ENCODE results near the gene FOXO4.

Gene FOXO4

GRCh38 chrX:71143508-71143907, 47.9 kb downstream of the FOXO4 start:
- TF ChIP-seq RAD21 (IDR thresholded peaks at IDR 0.05; ENCODE audit: low read depth) (no peak), CREB1 (IDR thresholded peaks at IDR 0.05; ENCODE audit: low read depth) (no peak), MAX (IDR thresholded peaks at IDR 0.05) (no peak)

GRCh38 chrX:71144651-71145050, 49.0 kb downstream of the FOXO4 start, which contains the start of gene NLGN3:
TSS of gene NLGN3 (plus strand) at chrX:71144841. CDS start at chrX:71147750, 2,909 bp downstream.
- TF ChIP-seq TEAD4 (IDR thresholded peaks at IDR 0.05) = no peak
- TF ChIP-seq, protein P1, sequence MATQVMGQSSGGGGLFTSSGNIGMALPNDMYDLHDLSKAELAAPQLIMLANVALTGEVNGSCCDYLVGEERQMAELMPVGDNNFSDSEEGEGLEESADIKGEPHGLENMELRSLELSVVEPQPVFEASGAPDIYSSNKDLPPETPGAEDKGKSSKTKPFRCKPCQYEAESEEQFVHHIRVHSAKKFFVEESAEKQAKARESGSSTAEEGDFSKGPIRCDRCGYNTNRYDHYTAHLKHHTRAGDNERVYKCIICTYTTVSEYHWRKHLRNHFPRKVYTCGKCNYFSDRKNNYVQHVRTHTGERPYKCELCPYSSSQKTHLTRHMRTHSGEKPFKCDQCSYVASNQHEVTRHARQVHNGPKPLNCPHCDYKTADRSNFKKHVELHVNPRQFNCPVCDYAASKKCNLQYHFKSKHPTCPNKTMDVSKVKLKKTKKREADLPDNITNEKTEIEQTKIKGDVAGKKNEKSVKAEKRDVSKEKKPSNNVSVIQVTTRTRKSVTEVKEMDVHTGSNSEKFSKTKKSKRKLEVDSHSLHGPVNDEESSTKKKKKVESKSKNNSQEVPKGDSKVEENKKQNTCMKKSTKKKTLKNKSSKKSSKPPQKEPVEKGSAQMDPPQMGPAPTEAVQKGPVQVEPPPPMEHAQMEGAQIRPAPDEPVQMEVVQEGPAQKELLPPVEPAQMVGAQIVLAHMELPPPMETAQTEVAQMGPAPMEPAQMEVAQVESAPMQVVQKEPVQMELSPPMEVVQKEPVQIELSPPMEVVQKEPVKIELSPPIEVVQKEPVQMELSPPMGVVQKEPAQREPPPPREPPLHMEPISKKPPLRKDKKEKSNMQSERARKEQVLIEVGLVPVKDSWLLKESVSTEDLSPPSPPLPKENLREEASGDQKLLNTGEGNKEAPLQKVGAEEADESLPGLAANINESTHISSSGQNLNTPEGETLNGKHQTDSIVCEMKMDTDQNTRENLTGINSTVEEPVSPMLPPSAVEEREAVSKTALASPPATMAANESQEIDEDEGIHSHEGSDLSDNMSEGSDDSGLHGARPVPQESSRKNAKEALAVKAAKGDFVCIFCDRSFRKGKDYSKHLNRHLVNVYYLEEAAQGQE (IDR thresholded peaks at IDR 0.05; ENCODE audit: low read depth) = no peak
- TF ChIP-seq NFIC (IDR thresholded peaks at IDR 0.05) = no peak
- TF ChIP-seq, protein P2, sequence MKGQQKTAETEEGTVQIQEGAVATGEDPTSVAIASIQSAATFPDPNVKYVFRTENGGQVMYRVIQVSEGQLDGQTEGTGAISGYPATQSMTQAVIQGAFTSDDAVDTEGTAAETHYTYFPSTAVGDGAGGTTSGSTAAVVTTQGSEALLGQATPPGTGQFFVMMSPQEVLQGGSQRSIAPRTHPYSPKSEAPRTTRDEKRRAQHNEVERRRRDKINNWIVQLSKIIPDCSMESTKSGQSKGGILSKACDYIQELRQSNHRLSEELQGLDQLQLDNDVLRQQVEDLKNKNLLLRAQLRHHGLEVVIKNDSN (IDR thresholded peaks at IDR 0.05) = no peak
- TF ChIP-seq EGR1 (IDR thresholded peaks at IDR 0.05) = no peak
- TF ChIP-seq EP300 (IDR thresholded peaks at IDR 0.05; ENCODE audit: borderline replicate concordance) = no peak
- no peak for TF ChIP-seq YY1 (IDR thresholded peaks at IDR 0.05; ENCODE audit: low read depth)
- TF ChIP-seq TCF12 (IDR thresholded peaks at IDR 0.05; ENCODE audit: low read depth) = no peak
- no peak for TF ChIP-seq RAD21 (IDR thresholded peaks at IDR 0.05; ENCODE audit: low read depth)
- TF ChIP-seq MAX (IDR thresholded peaks at IDR 0.05) = no peak
- no peak for TF ChIP-seq CREB1 (IDR thresholded peaks at IDR 0.05; ENCODE audit: low read depth)
- no peak for TF ChIP-seq TAF1 (IDR thresholded peaks at IDR 0.05; ENCODE audit: low read depth)
- TF ChIP-seq FOXM1 (IDR thresholded peaks at IDR 0.05; ENCODE audit: borderline replicate concordance, low read depth) = no peak
- no peak for TF ChIP-seq CEBPB (IDR thresholded peaks at IDR 0.05)

- TF ChIP-seq CEBPB (IDR thresholded peaks at IDR 0.05) (no peak), NFIC (IDR thresholded peaks at IDR 0.05) (no peak), TEAD4 (IDR thresholded peaks at IDR 0.05) (no peak), TCF12 (IDR thresholded peaks at IDR 0.05; ENCODE audit: low read depth) (no peak), MAX (IDR thresholded peaks at IDR 0.05) (no peak), EP300 (IDR thresholded peaks at IDR 0.05; ENCODE audit: borderline replicate concordance) (no peak), RAD21 (IDR thresholded peaks at IDR 0.05; ENCODE audit: low read depth) (no peak), YY1 (IDR thresholded peaks at IDR 0.05; ENCODE audit: low read depth) (no peak)
- TF ChIP-seq, protein P1 (IDR thresholded peaks at IDR 0.05; ENCODE audit: low read depth) = no peak
Observed at GRCh38 chrX:71147496-71148277, 52.0 kb downstream of the FOXO4 start.

DNA sequence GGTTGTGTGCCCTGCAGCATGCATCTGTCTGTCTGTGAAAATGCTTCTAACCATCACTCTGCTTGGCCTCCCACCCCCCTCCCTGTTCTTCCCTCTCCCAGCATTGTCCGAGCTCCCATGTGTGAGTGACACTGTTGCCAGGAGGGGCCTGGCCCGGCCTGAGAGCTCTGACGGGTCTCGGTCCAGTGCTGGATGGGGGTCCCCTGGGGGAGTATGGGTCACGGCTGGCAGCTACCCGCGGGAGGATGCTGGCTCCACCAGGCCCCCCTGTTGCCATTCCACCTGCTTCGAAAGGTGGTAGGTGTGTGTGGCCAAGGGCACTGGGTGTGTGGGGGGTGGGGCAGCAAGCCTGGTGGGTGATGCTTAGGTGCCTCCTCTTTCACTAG, 52.6 kb downstream of the FOXO4 start:
- no peak for TF ChIP-seq MAX (IDR thresholded peaks at IDR 0.05)
- no peak for TF ChIP-seq RAD21 (IDR thresholded peaks at IDR 0.05; ENCODE audit: low read depth)
- TF ChIP-seq EP300 (IDR thresholded peaks at IDR 0.05; ENCODE audit: borderline replicate concordance) = no peak

- no peak for TF ChIP-seq RAD21 (IDR thresholded peaks at IDR 0.05; ENCODE audit: low read depth)
- TF ChIP-seq EGR1 (IDR thresholded peaks at IDR 0.05) = no peak
- no peak for TF ChIP-seq YY1 (IDR thresholded peaks at IDR 0.05; ENCODE audit: low read depth)
- no peak for TF ChIP-seq CREB1 (IDR thresholded peaks at IDR 0.05; ENCODE audit: low read depth)
- TF ChIP-seq, protein P2 (IDR thresholded peaks at IDR 0.05) = no peak
- no peak for TF ChIP-seq NFIC (IDR thresholded peaks at IDR 0.05)
- TF ChIP-seq MAX (IDR thresholded peaks at IDR 0.05) = no peak
- no peak for TF ChIP-seq TEAD4 (IDR thresholded peaks at IDR 0.05)
- TF ChIP-seq, protein P1 (IDR thresholded peaks at IDR 0.05; ENCODE audit: low read depth) = no peak
- no peak for TF ChIP-seq EP300 (IDR thresholded peaks at IDR 0.05; ENCODE audit: borderline replicate concordance)
- no peak for TF ChIP-seq TAF1 (IDR thresholded peaks at IDR 0.05; ENCODE audit: low read depth)
- TF ChIP-seq CEBPB (IDR thresholded peaks at IDR 0.05) = no peak
- no peak for TF ChIP-seq FOXM1 (IDR thresholded peaks at IDR 0.05; ENCODE audit: borderline replicate concordance, low read depth)
- TF ChIP-seq ZBTB7A (IDR thresholded peaks at IDR 0.05; ENCODE audit: low read depth) = no peak
- TF ChIP-seq TCF12 (IDR thresholded peaks at IDR 0.05; ENCODE audit: low read depth) = no peak
Observed at GRCh38 chrX:71151366-71151765, 55.7 kb downstream of the FOXO4 start.

All from Ishikawa (cell line).